ENCODE measurements around the gene CACFD1. TPM values are rescaled to one million over a fixed set of nuclear protein-coding genes. Genes with fewer than 3 reads are reported as not detected.
A peak's percentile ranks its signal among the peaks of the same experiment; 100 is the strongest.

Gene CACFD1
- total and polyA plus RNA-seq, 2 of the 13 experiments (the other 11 are each of a cell fraction or from before 2014, with no cell fraction given), result 13.8 to 14.6 TPM

DNA sequence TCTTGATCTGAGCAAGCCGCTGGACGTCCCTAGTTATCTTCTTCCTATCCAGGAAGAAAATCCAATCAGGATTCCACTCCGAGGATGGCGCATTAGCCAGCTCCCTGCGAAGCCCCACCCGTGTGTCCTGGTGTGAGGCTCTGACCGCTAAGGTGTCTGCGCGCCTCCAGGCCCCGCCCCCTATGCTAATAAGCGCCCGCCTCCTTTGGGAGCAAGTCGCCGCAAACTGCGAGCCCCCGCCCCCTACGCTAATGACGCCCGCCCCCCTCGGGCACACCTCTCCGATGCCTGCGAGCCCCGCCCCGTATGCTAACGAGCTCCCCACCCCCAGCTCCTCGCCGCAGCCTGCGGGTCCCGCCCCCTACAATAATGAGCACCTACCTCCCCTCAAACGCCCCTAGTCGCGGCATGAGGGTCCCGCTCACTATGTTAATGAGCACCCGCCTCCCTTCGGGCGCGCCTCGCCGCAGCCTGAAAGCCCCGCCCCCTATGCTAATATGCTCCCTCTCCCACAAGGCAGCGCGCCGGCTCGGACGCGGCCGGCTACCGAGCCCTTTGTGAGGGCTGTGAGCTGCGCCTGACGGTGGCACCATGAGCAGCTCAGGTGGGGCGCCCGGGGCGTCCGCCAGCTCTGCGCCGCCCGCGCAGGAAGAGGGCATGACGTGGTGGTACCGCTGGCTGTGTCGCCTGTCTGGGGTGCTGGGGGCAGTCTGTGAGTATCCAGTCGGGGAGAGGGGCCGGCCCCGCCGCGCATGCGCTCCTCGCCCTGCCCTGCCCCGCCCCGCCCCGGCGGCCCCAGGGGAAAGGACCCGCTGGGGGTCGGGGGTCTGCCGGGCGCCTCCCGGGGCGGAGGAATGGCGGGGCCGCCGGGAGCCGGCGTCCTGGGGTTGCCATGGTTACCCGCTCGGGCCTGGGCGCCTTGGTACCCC is at the start of gene CACFD1 (continued):
- TF ChIP-seq, protein P1, sequence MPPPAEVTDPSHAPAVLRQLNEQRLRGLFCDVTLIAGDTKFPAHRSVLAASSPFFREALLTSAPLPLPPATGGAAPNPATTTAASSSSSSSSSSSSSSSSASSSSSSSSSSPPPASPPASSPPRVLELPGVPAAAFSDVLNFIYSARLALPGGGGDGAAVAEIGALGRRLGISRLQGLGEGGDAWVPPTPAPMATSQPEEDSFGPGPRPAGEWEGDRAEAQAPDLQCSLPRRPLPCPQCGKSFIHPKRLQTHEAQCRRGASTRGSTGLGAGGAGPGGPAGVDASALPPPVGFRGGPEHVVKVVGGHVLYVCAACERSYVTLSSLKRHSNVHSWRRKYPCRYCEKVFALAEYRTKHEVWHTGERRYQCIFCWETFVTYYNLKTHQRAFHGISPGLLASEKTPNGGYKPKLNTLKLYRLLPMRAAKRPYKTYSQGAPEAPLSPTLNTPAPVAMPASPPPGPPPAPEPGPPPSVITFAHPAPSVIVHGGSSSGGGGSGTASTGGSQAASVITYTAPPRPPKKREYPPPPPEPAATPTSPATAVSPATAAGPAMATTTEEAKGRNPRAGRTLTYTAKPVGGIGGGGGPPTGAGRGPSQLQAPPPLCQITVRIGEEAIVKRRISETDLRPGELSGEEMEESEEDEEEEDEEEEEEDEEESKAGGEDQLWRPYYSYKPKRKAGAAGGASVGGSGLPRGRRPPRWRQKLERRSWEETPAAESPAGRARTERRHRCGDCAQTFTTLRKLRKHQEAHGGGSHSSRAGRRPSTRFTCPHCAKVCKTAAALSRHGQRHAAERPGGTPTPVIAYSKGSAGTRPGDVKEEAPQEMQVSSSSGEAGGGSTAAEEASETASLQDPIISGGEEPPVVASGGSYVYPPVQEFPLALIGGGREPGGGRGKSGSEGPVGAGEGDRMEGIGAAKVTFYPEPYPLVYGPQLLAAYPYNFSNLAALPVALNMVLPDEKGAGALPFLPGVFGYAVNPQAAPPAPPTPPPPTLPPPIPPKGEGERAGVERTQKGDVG (CRISPR knock-in tag; IDR thresholded peaks at IDR 0.05; ENCODE audit: borderline replicate concordance), result no peak
- no peak for TF ChIP-seq ZEB1 (IDR thresholded peaks at IDR 0.05; ENCODE audit: insufficient replicate concordance, low read depth)
- TF ChIP-seq, protein P2, sequence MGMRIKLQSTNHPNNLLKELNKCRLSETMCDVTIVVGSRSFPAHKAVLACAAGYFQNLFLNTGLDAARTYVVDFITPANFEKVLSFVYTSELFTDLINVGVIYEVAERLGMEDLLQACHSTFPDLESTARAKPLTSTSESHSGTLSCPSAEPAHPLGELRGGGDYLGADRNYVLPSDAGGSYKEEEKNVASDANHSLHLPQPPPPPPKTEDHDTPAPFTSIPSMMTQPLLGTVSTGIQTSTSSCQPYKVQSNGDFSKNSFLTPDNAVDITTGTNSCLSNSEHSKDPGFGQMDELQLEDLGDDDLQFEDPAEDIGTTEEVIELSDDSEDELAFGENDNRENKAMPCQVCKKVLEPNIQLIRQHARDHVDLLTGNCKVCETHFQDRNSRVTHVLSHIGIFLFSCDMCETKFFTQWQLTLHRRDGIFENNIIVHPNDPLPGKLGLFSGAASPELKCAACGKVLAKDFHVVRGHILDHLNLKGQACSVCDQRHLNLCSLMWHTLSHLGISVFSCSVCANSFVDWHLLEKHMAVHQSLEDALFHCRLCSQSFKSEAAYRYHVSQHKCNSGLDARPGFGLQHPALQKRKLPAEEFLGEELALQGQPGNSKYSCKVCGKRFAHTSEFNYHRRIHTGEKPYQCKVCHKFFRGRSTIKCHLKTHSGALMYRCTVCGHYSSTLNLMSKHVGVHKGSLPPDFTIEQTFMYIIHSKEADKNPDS (CRISPR knock-in tag; IDR thresholded peaks at IDR 0.05), result no peak
- no peak; the same call in 1 of the 2 replicates for TF ChIP-seq HNF4G (IDR thresholded peaks at IDR 0.05; ENCODE audit: borderline replicate concordance, low read depth, low read length)
- TF ChIP-seq HNF4G (CRISPR knock-in tag; IDR thresholded peaks at IDR 0.05; ENCODE audit: borderline replicate concordance, low read depth), result no peak
- no peak for TF ChIP-seq ZNF569 (CRISPR knock-in tag; IDR thresholded peaks at IDR 0.05; ENCODE audit: borderline replicate concordance)
- TF ChIP-seq ZSCAN29 (CRISPR knock-in tag; conservative IDR thresholded peaks at IDR 0.05), result no peak
- TF ChIP-seq PTBP1 (IDR thresholded peaks at IDR 0.05; ENCODE audit: low read depth, low read length, poor library complexity, severe bottlenecking), result no peak
- TF ChIP-seq ZNF709 (CRISPR knock-in tag; IDR thresholded peaks at IDR 0.05), result no peak; the same call in 1 of the 2 replicates
- no peak for TF ChIP-seq HMG20A (CRISPR knock-in tag; IDR thresholded peaks at IDR 0.05; ENCODE audit: borderline replicate concordance)
- TF ChIP-seq MAFK (conservative IDR thresholded peaks at IDR 0.05 in 1 of 2, IDR thresholded peaks at IDR 0.05 in 1 of 2; ENCODE audit: low read length in 2 of 2), result no peak
- no peak for TF ChIP-seq IRX3 (CRISPR knock-in tag; IDR thresholded peaks at IDR 0.05; ENCODE audit: borderline replicate concordance, low read depth)
- TF ChIP-seq XBP1 (CRISPR knock-in tag; IDR thresholded peaks at IDR 0.05), result no peak
- TF ChIP-seq ZMYM3 (CRISPR knock-in tag; IDR thresholded peaks at IDR 0.05), result no peak; the same call in 1 of the 2 replicates
- no peak for TF ChIP-seq MBNL3 (CRISPR knock-in tag; conservative IDR thresholded peaks at IDR 0.05)
- TF ChIP-seq, protein P3, sequence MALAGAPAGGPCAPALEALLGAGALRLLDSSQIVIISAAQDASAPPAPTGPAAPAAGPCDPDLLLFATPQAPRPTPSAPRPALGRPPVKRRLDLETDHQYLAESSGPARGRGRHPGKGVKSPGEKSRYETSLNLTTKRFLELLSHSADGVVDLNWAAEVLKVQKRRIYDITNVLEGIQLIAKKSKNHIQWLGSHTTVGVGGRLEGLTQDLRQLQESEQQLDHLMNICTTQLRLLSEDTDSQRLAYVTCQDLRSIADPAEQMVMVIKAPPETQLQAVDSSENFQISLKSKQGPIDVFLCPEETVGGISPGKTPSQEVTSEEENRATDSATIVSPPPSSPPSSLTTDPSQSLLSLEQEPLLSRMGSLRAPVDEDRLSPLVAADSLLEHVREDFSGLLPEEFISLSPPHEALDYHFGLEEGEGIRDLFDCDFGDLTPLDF (CRISPR knock-in tag; IDR thresholded peaks at IDR 0.05), result peak; percentile 24; the same call in 1 of the 2 replicates
- TF ChIP-seq, protein P4, sequence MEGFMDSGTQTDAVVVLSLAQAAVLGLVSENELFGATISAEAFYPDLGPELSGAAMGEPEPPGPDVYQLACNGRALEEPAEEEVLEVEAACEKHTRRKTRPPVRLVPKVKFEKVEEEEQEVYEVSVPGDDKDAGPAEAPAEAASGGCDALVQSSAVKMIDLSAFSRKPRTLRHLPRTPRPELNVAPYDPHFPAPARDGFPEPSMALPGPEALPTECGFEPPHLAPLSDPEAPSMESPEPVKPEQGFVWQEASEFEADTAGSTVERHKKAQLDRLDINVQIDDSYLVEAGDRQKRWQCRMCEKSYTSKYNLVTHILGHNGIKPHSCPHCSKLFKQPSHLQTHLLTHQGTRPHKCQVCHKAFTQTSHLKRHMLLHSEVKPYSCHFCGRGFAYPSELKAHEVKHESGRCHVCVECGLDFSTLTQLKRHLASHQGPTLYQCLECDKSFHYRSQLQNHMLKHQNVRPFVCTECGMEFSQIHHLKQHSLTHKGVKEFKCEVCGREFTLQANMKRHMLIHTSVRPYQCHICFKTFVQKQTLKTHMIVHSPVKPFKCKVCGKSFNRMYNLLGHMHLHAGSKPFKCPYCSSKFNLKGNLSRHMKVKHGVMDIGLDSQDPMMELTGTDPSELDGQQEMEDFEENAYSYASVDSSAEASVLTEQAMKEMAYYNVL (CRISPR knock-in tag; IDR thresholded peaks at IDR 0.05; ENCODE audit: borderline replicate concordance), result no peak

Measured in HepG2 (cell line).